ENCODE measurements around the gene ASTN2.
"Not testable (repeated sequence)": the region's sequence is repeated elsewhere in the genome, so short reads cannot be mapped to it uniquely, and the experiment has no call there.

The ASTN2 gene

GRCh38 chr9:116941266-116941665 is 473.6 kb downstream of the ASTN2 start:
- DNase-seq, result no peak

DNA sequence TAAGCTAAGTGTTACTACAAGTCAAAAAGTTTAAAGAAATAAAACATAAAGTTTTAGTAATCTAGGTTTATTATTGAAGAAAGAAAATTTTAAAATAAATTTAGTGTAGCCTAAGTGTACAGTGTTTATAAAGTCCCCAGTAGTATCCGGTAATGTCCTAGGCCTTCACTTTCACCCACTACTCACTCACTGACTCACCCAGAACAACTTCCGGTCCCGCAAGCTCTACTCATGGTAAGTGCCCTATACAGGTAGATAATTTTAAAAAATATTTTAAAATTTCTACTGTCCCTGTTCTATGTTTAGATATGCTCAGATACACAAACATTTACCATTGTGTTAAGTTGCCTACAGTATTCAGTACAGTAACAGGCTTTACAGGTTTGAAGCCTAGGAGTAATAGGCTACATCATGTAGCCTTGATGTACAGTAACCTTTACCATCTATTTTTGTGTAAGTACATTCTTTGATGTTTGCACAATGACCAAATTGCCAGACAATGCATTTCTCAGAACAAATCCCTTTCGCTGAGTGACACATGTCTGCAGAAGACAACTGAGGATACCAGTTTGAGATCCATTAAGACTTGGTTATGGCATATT is 474.1 kb downstream of the ASTN2 start:
- no peak for DNase-seq

DNA sequence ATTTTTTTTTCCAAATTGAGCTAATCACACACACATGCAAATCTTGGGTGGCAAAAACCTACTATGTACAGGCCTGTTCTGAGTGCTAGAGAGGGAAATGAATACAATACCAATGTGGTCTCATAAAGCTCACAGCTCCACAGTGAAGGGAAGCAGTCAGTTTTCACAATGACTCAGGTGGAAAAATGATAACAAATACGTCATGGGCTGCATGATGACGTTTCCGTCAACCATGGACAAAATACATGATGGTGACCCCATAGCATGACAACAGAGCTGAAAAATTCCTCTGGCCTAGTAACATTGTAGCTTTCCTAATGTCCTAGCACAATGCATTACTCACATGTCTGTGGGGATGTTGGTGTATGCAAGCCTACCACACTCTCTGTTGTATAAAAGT is 475.2 kb downstream of the ASTN2 start:
- no peak for DNase-seq

DNA sequence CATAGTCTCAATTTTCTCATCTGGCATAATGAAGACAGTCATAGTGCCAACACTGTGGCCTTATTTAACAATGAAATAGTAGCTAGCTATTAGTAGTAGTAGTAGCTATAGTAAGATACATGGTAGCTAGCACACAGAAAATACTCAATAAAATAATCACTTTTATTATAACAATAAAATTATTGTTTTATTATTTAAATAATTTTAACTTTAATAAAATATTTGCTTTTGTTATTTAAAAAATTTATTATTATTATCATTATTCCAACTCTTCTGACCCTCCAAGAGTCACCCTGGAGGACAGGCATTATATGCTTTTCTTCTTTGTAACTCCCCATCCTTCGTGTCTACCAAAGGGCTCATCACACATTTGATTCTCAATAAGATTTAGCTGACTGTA is 475.7 kb downstream of the ASTN2 start:
- DNase-seq, result no peak

GRCh38 chr9:116937361-116937760 is 477.5 kb downstream of the ASTN2 start:
- DNase-seq, result no peak

DNA sequence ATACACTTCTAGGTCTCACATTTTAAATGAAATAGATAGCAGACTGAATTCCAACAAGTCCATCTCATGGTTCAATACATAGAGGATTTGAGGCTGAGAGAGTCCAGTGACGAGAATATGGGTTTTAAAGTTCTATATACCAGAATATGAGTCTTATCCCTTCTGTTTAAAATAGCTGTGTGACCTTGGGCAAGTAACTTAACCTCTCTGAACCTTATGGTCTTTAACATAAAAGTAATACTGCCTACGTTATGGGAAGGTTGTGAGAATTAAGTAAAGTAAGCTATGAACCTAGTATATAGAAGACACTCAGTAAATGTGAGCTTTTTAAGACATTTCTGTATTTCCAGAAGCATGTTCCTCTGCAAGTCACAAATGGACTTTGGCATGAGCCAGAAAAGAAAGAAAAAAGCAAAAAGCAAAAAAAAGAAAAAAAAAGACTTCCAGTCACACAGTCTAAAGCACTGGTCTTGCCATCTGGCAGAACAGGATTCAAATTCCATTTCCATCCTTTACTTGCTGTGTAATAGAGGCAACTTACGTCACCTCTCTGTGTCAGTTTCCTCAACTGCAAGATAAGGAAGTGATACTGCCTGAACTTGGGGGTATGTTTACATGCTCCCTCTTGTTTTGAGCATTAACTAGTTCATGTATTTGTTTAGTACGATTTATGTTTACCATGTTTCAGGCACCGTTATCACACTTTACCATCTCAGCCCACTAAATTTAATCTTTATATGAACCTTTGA is 479.5 kb downstream of the ASTN2 start:
- DNase-seq, result no peak

- DNase-seq, result no peak
Measured at GRCh38 chr9:116934131-116934530, 480.7 kb downstream of the ASTN2 start.

GRCh38 chr9:116933251-116933650 is 481.6 kb downstream of the ASTN2 start:
- DNase-seq, result no peak

GRCh38 chr9:116929621-116930020 is 485.2 kb downstream of the ASTN2 start:
- DNase-seq, result no peak

GRCh38 chr9:116928884-116929283 is 486.0 kb downstream of the ASTN2 start:
- DNase-seq, result no peak

DNA sequence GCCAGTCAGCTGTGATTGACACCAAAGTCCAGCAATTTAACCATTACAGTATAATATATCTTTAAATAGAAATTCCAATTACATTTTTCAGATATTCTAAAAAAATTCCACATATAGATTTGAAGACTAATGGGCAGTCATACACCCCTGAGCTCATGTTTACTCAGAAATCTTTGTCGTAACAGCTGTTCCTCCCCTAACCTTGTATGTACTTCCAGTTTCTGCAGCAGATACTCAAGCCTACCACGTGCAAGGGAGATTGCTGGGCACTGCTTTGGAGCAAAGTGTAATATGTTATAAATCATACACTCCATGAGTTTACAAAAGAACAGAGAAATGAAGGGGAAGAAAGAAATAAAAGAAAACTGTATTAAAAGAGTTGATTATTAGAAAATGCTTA is 486.6 kb downstream of the ASTN2 start:
- DNase-seq, result no peak

- no peak for DNase-seq
Measured at GRCh38 chr9:116927726-116928125, 487.1 kb downstream of the ASTN2 start.

- no peak for DNase-seq
Measured at GRCh38 chr9:116925121-116925520, 489.7 kb downstream of the ASTN2 start.

DNA sequence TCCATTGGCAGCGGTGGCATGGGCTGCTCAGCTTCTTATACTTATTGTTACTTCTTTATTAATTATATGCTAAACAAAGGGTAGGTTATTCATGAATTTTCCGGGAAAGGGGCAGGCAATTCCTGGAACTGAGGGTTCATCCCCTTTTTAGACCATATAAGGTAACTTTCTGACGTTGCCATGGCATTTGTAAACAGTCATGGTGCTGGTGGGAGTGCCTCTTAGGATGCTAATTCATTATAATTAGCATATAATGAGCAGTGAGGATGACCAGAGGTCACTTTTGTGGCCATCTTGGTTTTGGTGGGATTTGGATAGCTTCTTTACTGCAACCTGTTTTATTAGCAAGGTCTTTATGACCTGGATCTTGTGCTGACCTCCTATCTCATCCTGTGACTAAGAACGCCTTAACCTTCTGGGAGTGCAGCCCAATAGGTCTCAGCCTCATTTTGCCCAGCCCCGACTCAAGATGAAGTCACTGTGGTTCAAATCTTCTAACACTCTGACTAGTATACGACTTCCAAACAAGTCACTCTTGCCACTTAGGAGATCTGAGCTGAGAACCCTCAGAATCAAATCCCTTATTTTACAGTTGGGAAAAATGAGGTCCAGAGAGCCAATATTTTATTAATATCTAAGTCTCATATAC is 490.3 kb downstream of the ASTN2 start:
- DNase-seq, result no peak

- DNase-seq, result not testable (repeated sequence)
Measured at GRCh38 chr9:116917895-116918508, 496.9 kb downstream of the ASTN2 start.

GRCh38 chr9:116913536-116913935 is 501.3 kb downstream of the ASTN2 start:
- DNase-seq, result no peak

GRCh38 chr9:116910201-116910600 is 504.7 kb downstream of the ASTN2 start:
- DNase-seq, result no peak

GRCh38 chr9:116907989-116908388 is 506.9 kb downstream of the ASTN2 start:
- DNase-seq, result no peak

- DNase-seq, result no peak
Measured at GRCh38 chr9:116905171-116905588, 509.7 kb downstream of the ASTN2 start.

- no peak for DNase-seq
Measured at GRCh38 chr9:116904165-116904564, 510.7 kb downstream of the ASTN2 start.

GRCh38 chr9:116901260-116901659 is 513.6 kb downstream of the ASTN2 start:
- DNase-seq, result no peak

- DNase-seq, result no peak
Measured at GRCh38 chr9:116900543-116900942, 514.3 kb downstream of the ASTN2 start.

DNA sequence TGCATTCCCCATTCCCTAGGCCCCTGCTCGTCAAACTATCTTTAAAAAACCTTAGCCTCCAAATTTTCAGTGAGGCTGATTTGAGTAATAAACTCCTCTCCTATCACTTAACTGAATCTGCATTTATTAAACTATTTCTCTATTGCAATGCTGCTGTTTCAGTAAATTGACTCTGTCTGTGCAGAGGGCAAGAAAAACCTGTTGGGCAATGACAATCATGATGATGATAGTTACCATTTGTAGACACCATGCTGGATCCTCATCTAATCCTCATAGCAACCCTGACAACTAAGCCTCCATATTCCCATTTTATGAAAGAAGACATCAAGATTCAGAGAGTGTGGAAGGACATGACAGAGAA is 514.9 kb downstream of the ASTN2 start:
- DNase-seq, result no peak
